NCI-H2196 (cell line): ENCODE results near the gene PM20D2.

Source experiments
- DNase-seq: peaks from one replicate; lab custom pipeline; 2025; ENCODE audit not compliant: unreplicated experiment; lab: John Stamatoyannopoulos, UW

The PM20D2 gene

GRCh38 chr6:89144354-89144906, 1.4 kb upstream of the PM20D2 start:
- DNase-seq: no peak

GRCh38 chr6:89145091-89145955, 532 bp upstream of the PM20D2 start:
- peak; percentile 60 for DNase-seq

- DNase-seq: no peak
These were observed 1.2 kb downstream of the PM20D2 start for GRCh38 chr6:89146718-89147700.

- DNase-seq: no peak
These were observed 2.3 kb downstream of the PM20D2 start for GRCh38 chr6:89148016-89148750.

- no peak for DNase-seq
These were observed 8.3 kb downstream of the PM20D2 start for GRCh38 chr6:89154131-89154530.

GRCh38 chr6:89160331-89161092, 14.7 kb downstream of the PM20D2 start:
- DNase-seq: no peak

GRCh38 chr6:89161326-89162046, 15.6 kb downstream of the PM20D2 start:
- no peak for DNase-seq

GRCh38 chr6:89162047-89162371, 16.2 kb downstream of the PM20D2 start:
- no peak for DNase-seq

- DNase-seq: no peak
These were observed 26.3 kb downstream of the PM20D2 start for GRCh38 chr6:89172131-89172530.

GRCh38 chr6:89173634-89174033, 27.8 kb downstream of the PM20D2 start:
- DNase-seq: no peak

- no peak for DNase-seq
These were observed 34.3 kb downstream of the PM20D2 start for GRCh38 chr6:89180112-89180511.

- no peak for DNase-seq
These were observed 35.1 kb downstream of the PM20D2 start for GRCh38 chr6:89180971-89181370.

GRCh38 chr6:89183294-89183693, 37.4 kb downstream of the PM20D2 start:
- no peak for DNase-seq

GRCh38 chr6:89184344-89184743, 38.5 kb downstream of the PM20D2 start:
- no peak for DNase-seq

- DNase-seq: peak; percentile 12
These were observed 40.9 kb downstream of the PM20D2 start for GRCh38 chr6:89186762-89187161.

- DNase-seq: no peak
These were observed 41.6 kb downstream of the PM20D2 start for GRCh38 chr6:89187504-89187903.

GRCh38 chr6:89190741-89191140, 44.9 kb downstream of the PM20D2 start:
- DNase-seq: no peak

- DNase-seq: no peak
These were observed 48.7 kb downstream of the PM20D2 start for GRCh38 chr6:89194559-89194958.

- DNase-seq: no peak
These were observed 51.3 kb downstream of the PM20D2 start for GRCh38 chr6:89197141-89197540.

- DNase-seq: no peak
These were observed 52.4 kb downstream of the PM20D2 start for GRCh38 chr6:89198235-89198634.
